Measurements from ENCODE around the gene MTCL3.
A peak's percentile ranks its signal among the peaks of the same experiment; 100 is the strongest.

Gene MTCL3

DNA sequence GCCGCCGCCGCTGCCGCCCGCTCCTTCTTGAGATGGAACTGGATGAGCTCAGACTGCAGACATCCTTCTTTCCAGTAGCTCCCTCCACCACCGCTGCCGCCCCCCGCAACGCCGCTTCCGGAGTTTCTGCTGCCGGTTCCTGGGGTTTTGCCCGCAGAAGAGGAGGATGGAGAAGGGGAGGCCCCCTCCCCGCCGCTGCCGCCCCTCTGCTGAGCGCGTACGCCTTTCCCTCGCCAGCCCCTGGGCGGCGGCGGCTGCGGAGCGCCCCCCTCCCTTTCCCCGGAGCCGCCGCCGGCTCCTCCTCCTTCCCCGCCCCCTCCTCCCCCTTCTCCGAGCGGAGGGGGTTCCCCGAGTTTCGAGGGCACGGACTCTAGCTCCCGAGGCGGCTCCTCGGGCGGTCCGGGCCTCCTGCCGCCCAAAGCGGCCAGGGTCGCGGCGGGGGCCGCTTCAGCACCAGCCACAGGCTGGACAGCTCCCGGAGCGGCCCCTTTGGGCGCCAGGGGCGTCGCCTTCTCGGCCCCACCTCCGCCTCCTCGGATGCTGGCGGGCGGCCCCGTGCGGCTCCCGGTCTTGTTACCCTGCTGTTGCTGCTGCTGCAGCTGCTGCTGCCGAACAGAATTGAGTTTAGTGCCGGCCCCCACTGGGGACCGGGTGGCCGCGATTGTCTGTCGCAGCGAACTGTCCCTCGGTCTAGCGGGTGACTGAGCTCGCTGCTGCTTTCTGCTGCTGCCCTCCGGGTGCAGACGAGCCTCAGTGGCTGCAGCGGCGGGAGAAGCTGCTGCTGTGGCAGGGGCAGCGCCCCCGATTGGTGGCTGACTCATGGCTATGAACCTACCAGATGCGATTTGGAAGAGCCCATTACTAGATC, 3.1 kb downstream of the MTCL3 start (continued):
- TF ChIP-seq, protein P1, sequence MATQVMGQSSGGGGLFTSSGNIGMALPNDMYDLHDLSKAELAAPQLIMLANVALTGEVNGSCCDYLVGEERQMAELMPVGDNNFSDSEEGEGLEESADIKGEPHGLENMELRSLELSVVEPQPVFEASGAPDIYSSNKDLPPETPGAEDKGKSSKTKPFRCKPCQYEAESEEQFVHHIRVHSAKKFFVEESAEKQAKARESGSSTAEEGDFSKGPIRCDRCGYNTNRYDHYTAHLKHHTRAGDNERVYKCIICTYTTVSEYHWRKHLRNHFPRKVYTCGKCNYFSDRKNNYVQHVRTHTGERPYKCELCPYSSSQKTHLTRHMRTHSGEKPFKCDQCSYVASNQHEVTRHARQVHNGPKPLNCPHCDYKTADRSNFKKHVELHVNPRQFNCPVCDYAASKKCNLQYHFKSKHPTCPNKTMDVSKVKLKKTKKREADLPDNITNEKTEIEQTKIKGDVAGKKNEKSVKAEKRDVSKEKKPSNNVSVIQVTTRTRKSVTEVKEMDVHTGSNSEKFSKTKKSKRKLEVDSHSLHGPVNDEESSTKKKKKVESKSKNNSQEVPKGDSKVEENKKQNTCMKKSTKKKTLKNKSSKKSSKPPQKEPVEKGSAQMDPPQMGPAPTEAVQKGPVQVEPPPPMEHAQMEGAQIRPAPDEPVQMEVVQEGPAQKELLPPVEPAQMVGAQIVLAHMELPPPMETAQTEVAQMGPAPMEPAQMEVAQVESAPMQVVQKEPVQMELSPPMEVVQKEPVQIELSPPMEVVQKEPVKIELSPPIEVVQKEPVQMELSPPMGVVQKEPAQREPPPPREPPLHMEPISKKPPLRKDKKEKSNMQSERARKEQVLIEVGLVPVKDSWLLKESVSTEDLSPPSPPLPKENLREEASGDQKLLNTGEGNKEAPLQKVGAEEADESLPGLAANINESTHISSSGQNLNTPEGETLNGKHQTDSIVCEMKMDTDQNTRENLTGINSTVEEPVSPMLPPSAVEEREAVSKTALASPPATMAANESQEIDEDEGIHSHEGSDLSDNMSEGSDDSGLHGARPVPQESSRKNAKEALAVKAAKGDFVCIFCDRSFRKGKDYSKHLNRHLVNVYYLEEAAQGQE (IDR thresholded peaks at IDR 0.05; ENCODE audit: borderline replicate concordance in 1 of 2, low read depth in 1 of 2, low read length in 2 of 2) = peak; percentile 91 to 98
- no peak for TF ChIP-seq NR1H2 (CRISPR knock-in tag; IDR thresholded peaks at IDR 0.05; ENCODE audit: borderline replicate concordance, low read depth)
- TF ChIP-seq ZFP1 (CRISPR knock-in tag; IDR thresholded peaks at IDR 0.05) = no peak
- TF ChIP-seq, protein P2, sequence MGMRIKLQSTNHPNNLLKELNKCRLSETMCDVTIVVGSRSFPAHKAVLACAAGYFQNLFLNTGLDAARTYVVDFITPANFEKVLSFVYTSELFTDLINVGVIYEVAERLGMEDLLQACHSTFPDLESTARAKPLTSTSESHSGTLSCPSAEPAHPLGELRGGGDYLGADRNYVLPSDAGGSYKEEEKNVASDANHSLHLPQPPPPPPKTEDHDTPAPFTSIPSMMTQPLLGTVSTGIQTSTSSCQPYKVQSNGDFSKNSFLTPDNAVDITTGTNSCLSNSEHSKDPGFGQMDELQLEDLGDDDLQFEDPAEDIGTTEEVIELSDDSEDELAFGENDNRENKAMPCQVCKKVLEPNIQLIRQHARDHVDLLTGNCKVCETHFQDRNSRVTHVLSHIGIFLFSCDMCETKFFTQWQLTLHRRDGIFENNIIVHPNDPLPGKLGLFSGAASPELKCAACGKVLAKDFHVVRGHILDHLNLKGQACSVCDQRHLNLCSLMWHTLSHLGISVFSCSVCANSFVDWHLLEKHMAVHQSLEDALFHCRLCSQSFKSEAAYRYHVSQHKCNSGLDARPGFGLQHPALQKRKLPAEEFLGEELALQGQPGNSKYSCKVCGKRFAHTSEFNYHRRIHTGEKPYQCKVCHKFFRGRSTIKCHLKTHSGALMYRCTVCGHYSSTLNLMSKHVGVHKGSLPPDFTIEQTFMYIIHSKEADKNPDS (CRISPR knock-in tag; IDR thresholded peaks at IDR 0.05) = 0 out of 2 replicates have a peak, but pooled peaks have one; percentile 49
- TF ChIP-seq, protein P3, sequence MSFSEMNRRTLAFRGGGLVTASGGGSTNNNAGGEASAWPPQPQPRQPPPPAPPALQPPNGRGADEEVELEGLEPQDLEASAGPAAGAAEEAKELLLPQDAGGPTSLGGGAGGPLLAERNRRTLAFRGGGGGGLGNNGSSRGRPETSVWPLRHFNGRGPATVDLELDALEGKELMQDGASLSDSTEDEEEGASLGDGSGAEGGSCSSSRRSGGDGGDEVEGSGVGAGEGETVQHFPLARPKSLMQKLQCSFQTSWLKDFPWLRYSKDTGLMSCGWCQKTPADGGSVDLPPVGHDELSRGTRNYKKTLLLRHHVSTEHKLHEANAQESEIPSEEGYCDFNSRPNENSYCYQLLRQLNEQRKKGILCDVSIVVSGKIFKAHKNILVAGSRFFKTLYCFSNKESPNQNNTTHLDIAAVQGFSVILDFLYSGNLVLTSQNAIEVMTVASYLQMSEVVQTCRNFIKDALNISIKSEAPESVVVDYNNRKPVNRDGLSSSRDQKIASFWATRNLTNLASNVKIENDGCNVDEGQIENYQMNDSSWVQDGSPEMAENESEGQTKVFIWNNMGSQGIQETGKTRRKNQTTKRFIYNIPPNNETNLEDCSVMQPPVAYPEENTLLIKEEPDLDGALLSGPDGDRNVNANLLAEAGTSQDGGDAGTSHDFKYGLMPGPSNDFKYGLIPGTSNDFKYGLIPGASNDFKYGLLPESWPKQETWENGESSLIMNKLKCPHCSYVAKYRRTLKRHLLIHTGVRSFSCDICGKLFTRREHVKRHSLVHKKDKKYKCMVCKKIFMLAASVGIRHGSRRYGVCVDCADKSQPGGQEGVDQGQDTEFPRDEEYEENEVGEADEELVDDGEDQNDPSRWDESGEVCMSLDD (CRISPR knock-in tag; IDR thresholded peaks at IDR 0.05; ENCODE audit: borderline replicate concordance) = no peak
- TF ChIP-seq, protein P4, sequence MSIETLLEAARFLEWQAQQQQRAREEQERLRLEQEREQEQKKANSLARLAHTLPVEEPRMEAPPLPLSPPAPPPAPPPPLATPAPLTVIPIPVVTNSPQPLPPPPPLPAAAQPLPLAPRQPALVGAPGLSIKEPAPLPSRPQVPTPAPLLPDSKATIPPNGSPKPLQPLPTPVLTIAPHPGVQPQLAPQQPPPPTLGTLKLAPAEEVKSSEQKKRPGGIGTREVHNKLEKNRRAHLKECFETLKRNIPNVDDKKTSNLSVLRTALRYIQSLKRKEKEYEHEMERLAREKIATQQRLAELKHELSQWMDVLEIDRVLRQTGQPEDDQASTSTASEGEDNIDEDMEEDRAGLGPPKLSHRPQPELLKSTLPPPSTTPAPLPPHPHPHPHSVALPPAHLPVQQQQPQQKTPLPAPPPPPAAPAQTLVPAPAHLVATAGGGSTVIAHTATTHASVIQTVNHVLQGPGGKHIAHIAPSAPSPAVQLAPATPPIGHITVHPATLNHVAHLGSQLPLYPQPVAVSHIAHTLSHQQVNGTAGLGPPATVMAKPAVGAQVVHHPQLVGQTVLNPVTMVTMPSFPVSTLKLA (IDR thresholded peaks at IDR 0.05) = no peak
- TF ChIP-seq EEA1 (CRISPR knock-in tag; IDR thresholded peaks at IDR 0.05; ENCODE audit: borderline replicate concordance) = 0 out of 2 replicates have a peak, but pooled peaks have one; percentile 63
- peak; percentile 86; the same call in 1 of the 2 replicates for TF ChIP-seq ZBTB42 (CRISPR knock-in tag; IDR thresholded peaks at IDR 0.05)
- no peak for TF ChIP-seq ZFP62 (CRISPR knock-in tag; IDR thresholded peaks at IDR 0.05)
- TF ChIP-seq ZNF761 (CRISPR knock-in tag; conservative IDR thresholded peaks at IDR 0.05) = 0 out of 2 replicates have a peak, but pooled peaks have one; percentile 58
- no peak for TF ChIP-seq ZNF674 (CRISPR knock-in tag; IDR thresholded peaks at IDR 0.05; ENCODE audit: low read depth)
- TF ChIP-seq SMAD9 (CRISPR knock-in tag; IDR thresholded peaks at IDR 0.05) = no peak
- TF ChIP-seq SAP130 (CRISPR knock-in tag; IDR thresholded peaks at IDR 0.05; ENCODE audit: low read depth) = peak; percentile 54
- TF ChIP-seq ISL2 (CRISPR knock-in tag; IDR thresholded peaks at IDR 0.05) = peak; percentile 74
- TF ChIP-seq, protein P5, sequence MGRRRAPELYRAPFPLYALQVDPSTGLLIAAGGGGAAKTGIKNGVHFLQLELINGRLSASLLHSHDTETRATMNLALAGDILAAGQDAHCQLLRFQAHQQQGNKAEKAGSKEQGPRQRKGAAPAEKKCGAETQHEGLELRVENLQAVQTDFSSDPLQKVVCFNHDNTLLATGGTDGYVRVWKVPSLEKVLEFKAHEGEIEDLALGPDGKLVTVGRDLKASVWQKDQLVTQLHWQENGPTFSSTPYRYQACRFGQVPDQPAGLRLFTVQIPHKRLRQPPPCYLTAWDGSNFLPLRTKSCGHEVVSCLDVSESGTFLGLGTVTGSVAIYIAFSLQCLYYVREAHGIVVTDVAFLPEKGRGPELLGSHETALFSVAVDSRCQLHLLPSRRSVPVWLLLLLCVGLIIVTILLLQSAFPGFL (CRISPR knock-in tag; IDR thresholded peaks at IDR 0.05) = no peak
- peak; percentile 74 for TF ChIP-seq TBX2 (CRISPR knock-in tag; IDR thresholded peaks at IDR 0.05; ENCODE audit: borderline replicate concordance)
- peak; percentile 54; the same call in 1 of the 2 replicates for TF ChIP-seq HOXA9 (CRISPR knock-in tag; IDR thresholded peaks at IDR 0.05; ENCODE audit: borderline replicate concordance)
- no peak for TF ChIP-seq BRD4 (CRISPR knock-in tag; IDR thresholded peaks at IDR 0.05)

All from HepG2 (cell line).